KOPT-K1 (cell line): Measurements from ENCODE around the gene DNAI1.

Source experiments
- H3K27ac ChIP-seq: fragments of 200-600 bp; sonication (generic); 2 replicates; pipeline ENCODE4 v1.5.1; 2016; ENCODE audit warnings: antibody characterized with exemption, mild to moderate bottlenecking, low read depth, low read length; ENCODE audit not compliant: poor library complexity, severe bottlenecking
- H3K36me3 ChIP-seq: fragments of 200-600 bp; sonication (generic); 2 replicates; pipeline ENCODE4 v1.5.1; 2017; ENCODE audit warnings: antibody characterized with exemption, mild to moderate bottlenecking, low read length, moderate library complexity; ENCODE audit not compliant: insufficient read depth
- H3K9me3 ChIP-seq: fragments of 200-600 bp; sonication (generic); 2 replicates; pipeline ENCODE4 v1.5.1; 2017; ENCODE audit warnings: antibody characterized with exemption, low read length, mild to moderate bottlenecking; ENCODE audit not compliant: insufficient read depth, poor library complexity, severe bottlenecking

The DNAI1 gene

GRCh38 chr9:34570376-34570775 lies 111.8 kb downstream of the DNAI1 start:
- Histone ChIP-seq H3K27ac (no peak overlapping the region), H3K36me3 (no peaks in the 10 kb centered on the region), H3K9me3 (no peaks in the 10 kb centered on the region)
